NCI-H226 (cell line): Measurements from ENCODE around the gene FAM170B.

Experiments used
- DNase-seq: peaks from one replicate; pipeline ENCODE4 v3.0.0-alpha.2; 2015

The FAM170B gene

DNA sequence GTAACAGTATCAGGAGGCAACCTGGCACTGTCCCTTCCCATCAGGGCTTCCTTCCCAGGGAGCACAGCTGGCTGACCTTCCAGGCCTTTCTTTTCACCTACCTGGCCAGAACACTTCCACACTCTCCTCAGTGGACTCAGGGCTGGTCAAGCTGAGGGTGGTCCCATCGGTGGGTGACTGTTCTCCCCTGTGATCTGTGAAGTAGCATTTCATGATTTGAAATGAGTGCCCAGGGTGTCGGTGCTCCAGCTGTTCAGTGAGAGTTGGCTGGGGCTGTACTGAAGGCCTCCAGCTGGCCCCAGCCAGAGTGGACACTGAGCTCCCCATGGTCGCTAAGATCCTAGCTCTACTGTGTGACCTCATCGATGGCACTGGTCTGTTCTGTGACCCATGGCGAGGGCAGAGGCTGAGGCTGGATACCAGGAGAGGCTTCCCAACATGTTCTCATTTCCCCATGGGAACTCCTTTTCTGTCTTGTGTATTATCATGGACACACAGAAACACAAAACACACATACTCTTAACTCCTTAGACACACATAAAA, at the start of gene FAM170B:
Gene FAM170B (minus strand): TSS at position 316 of the 543 bp plus-strand sequence. CDS start 103 bp downstream, at position 213.
- no peak for DNase-seq

DNA sequence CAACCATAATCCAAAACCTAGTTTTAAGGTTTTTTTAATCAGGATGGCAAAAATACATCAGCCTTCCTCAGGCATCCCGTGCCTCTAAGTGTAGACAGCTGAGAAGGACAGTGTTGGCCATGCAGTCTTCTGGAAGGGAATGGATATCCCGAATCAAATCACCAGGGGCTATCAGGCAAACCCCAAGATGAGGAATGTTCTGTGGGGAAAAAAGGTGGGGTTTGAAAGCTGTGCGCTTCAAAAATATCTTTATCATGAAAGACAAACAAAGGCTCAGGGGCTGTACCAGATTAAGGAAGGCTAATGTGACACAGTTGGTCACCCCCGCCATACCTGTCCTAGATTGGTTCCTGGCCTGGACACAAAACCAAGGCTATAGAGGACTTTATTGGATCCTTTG, 49.0 kb upstream of the FAM170B start:
- DNase-seq = no peak

DNA sequence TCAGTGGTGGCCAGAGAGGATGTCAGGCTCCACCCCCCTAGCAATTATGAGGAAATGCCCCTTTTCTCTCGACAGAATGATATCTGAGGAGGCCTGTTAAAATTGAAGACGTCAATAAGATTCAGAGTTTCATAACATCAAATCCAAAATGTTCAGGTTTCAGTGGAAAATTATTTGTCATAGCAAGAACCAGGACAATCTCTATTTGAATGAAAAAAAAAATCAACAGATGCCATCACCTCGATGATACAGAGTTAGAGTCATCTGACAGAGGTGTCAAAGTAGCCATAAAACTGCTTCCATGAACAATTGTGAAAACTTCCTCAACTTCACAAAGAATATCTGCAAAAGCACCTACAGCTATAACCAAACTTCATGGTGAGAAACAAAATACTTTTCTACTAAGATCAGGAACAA, 46.6 kb upstream of the FAM170B start:
- no peak for DNase-seq

DNA sequence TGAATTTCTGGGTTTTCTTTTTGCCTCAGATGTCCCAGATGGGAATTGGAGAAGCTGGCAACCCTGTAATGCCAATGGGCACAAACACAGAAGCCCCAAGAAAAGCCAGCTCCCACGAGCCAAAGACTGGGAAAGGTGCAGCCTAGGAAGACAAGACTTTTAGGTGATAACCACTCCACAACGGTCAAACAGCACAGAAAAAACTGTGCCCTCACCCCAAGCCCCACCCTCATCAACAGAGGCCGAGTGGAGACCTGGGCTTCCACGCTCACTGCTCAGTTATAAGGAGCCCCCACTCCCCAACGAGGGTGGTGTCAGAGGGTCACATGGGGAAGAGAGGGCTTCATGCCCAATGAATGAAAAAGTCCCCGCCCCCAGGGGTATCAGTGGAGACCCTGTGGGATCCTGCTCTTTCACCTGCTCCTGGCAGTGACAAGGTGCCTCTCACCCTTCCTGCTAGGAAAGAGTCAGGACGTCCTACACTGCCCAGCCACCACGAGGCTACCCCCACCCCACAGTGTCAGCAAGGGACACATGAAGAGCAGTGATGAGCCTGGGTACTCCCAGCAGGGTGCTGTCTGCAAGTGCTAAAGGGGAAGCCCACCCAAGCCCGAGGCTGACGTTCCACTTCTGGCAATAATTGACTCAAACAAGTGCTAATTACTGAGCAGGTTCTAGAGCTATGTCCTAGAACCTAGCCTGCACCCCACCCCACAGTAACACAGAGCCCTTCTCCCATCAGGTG, 46.0 kb upstream of the FAM170B start:
- DNase-seq = no peak

DNA sequence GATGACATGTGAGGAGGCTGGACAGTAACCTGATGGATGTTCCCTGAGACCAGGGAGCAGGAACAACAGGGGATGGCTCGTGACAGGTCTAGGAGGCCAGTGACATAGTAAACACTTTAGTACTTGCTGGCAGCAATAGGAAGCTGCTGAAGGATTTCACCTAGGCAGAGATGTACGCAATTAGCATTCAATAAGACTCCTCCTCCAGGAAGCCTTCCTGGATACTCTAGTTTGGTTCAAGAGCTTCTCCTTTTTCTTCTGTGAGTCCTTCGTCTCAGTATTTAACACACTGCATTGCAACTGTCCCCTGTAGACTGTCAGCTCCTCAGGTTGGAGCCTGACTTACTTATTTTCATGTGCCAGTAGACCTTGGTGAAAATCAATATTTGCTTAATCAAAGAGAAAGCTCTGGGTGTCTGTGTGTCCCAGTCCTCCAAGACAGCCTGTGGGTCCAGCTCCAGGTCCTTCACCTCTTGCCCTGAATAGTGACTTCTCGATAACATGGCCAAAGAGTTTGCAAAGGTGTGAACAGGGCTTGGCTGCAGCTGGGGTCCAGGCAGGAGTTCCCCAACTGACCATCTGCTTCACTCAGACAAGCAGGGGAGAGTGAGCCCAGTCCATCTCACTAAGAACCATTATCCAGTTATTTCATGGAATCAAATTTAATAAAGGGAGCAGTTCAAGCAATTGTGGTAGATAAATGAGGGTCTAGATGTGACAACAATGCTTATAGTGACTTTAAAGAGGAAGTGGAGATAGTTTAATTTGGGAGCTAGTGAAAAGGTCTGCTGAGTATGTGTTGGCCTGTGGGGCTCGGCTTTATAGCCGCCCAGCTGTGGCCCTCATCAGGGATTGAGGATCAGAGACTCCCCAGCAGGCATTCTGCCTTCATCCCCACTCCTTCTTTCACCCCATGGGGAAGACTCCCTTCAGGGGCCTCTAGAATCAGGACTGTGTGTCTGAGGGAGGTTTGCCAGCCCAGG, 45.0 kb upstream of the FAM170B start:
- no peak for DNase-seq

DNA sequence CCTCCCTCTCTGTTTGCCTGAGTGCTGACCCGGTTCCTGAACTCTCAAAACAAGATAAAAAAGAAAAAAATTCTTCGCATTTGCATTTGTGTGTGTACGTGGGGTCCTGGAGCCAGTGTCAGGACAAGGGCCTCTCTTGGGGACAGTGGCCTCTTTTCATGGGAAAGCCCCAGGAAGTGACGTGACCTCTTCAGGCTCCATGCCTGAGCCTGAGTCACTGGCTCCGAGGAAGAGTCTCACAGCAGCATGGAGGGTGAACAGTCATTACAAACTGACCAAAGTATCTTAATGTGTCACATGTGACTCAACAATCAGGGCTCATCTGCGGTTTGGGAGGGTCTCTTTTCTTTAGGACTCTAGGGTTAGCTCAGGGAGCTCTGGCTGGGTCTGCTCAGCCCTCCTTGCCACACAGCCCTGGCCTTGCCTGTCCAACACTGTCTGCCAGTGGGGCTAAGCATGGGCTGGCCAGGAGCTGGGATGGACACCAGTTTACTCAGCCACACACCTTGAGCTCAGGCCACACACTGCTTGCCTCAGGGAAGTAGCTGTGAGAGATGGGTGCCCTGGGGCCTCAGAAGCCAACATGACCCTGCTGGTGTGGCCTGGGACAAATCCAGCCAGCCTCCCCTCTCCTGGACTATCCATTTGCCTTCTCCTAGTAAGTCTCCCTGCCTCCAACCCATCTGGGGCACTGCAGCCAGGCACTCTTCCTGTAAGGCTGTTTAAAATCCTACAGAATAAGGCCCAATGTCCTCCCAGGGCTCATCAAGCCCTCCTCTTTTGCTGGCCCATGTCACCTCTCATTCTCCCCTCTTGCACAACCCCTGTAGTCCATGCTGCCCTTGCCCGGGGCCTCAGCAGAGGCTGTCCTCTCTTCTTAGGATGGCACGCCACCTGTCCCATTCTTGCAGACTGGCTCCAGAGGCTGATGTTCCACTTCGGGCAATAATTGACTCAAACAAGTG, 43.9 kb upstream of the FAM170B start:
- peak; percentile 22 for DNase-seq

DNA sequence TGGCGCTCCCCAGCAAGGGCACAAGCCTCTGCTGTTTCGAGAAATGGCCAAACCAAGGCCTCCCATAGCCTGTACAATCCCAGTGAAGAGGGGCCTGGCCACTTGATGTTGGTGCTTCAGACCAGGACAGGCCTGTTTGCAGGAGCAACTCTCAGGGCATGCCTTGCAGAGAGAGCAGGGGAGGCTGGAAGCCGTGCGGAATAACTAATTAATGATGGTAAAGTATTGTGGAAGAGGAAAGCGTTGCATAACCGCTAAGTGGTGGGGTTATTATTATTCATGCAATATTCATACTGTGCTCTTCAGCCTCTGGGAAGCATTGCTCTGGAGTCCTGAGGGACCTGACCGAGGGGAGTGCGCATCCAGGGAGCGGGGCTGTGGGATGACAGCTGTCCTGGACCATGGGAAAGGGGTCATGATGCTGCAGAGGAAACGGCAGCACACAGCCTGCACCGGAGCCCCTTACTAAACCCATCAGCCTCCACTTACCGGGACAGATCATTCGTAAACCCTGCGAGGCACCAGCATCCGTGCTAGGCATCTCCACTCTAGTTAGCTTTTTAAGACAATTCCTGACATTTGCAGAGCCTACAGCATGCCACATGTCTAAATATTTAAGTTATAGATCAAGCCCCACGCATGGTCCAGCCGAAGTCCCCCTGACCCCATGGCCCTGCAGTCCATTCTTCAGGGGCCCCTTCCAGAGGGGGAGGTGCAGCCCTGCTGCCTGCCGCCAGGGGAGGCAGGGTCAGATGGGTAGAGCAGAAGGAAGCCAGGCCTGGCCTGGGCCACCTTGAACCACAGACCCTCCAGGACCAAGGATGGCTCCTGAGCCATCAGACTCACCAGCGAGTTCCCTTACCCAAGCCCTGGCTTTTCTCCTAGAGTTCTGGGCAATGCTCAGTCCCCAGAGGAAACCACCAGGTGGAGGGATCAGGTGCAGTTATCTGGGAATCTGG, 42.8 kb upstream of the FAM170B start:
- no peak for DNase-seq

DNA sequence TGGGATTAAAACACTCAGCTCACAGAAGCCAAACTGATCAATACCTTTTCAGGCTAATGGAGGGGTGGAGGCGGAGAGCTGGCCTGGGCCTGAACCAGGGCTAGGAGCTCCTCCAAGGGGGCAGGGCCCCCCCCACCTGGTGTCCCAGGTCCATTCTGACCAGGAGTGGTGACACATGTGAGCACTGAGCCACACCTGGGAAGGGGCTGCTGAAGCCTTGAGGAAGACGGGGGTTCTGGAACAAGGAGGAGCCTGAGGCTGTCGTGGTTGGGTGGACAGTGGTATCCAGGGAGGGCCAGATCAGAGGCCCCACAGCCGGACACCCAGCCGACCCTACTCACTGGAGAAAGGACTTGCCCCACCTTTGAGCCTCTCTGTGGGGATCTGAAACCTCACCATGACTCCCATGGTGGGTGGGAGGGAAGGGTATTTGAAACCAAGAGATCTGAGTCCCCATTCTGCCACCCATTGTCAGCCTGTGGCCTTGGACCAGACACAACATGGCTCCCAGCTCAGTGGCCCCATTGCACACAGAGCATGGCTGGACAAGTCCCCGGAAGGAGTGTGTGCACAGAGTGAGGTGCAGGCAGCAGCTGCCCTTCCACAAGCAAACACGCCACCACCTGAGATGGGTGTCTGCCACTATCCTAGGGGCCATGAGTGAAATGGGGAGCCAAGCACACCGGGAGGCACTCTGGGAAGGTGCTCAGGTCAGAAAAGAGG, 41.9 kb upstream of the FAM170B start:
- DNase-seq = no peak

DNA sequence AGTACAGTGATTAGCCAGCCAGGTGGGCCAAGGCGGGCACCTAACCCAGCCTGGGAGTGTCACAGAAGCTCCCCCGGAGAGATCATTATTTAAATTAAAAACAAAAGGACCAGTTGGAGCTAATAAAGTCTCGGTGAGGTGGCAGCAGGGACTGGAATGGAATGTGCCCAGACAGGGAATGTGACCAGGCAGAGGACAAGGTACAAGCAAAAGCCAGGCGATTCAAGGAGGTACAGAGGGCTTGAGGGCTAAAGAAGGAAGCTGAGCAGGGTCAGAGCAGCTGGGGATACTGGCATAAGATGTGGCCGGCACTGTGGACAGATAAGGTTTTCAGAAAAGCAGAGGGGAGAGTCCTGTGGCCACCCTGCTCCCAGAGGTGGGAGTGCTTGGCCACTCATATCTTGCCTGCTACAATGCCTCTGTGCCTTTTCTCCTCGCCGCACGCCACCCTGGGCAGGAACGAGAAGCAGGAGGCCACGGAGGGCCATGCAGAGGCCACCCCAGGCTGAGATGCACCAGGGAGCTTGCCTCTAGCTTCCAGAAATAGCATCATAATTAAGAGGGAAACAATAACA, 41.2 kb upstream of the FAM170B start:
- no peak for DNase-seq

DNA sequence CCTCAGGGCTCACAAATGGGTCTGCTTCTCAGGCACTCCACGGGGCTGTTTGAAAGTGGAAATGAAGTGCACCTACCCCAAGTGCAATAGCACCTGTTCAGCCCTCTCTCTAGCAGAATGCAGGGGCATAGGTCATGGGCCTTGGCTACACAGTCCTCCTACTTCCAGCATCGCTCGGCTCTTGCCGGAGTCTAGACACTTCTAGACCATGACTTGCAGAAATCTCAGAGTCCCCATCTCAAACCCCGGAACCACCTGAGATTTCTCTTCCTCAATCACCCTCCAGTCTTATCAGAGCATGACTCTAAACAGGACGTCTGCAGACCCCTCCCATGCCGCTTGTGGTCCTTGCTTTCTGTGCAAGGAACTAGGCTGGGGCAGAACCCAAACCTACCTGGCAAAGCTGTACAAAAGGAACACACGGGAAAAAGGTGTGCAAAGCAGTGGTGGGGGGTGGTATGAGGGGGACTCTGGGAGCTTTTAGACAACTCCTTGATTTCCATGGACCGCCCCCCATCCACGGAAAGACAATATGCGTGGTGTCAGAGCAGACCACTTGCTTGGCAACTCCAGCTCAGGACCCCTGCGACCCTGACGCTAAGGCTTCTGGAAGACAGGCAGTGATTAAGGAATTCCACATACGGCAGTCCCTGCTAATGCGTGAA, 40.6 kb upstream of the FAM170B start:
- DNase-seq = no peak

DNA sequence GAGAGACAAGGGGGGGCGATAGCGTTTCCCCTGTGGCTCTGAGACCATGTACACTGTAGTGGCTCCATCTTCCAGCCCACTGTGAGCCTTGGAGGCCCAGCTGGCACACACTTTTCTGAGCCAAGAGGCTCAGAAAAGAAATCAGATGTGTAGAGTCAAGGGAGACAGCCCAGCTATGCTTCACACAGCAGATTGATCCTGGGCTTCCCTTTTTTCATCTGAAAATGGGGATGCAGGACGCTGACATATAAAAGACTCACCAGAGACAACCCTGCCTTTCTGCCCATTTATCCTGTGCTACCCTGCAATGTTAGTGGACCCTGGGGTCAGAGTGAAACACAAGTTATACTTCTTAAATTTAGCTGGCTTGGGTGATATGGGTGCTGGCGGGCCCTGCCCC, 40.0 kb upstream of the FAM170B start:
- DNase-seq = no peak

DNA sequence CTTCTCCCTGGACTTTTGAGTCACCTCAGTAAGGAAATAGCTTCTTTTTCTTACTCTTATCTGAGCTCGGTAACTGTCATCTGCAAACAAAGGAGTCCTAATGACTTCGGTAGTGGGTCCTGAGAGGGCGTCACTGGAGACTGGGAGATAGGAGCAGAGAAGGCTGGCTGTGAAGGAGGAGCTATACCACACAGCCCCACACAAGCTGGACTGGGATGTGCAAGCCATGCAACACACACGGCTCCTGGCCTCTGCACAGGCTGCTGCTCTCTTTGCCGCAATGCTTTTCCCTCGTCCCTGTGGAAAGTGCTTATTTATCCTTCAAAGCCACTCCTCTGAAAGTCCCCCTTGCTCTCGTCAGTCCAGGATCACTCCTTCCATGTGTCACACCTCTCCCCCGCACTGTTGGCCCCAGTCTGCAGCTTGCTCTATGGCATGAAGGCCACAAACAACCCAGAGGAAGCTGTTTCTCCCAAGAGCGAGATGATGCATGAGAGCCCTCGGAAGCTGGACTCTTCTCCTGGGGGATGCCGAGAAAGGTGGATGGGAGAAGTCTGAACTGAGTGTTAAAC, 39.5 kb upstream of the FAM170B start:
- DNase-seq = no peak

DNA sequence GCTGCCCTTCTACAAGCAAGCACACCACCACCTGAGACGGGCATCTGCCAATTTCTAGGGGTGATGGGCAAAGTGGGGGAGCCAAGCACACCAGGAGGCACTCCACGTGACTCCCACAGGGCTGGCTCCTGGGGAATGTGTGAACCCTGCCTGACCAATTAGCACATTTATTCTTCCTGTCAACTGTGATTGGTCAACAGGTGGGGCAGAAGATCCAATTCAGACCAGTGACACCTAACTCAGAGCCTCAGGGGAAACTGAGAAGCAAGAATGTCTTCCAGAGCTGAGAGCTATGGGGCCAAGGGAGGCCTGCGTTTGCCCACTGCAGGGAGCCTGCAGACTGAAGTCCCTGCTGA, 38.9 kb upstream of the FAM170B start:
- DNase-seq = no peak

DNA sequence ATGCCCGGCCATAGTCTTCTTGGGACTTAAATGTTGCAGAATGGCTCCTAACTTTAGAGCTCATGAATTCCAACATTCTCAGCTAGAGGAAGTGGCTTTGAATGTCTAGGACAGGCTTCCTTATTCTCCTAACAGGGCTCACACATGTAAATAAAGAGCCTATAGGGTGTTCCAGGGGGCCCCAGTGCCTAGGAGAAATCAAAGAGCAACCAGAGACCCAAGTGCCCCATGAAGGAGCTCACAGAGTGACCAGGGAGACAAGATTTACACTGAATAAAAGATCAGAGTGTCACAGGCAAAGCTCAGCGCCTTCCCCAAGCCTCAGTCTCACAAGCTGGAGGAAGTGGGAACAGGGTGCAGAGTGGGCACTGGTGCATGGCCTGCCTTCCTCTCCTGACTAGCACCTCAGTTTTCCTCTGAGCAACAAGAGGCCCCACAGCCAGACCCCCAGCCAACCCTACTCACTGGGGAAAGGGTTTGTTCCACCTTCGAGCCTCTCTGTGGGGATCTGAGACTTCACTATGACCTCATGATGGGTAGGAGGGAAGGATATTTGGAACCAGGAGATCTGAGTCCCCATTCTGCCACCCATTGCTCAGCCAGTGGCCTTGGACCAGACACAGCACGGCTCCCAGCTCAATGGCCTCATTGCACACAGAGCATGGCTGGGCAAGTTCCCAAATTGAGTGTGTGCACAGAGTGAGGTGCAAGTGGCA, 38.4 kb upstream of the FAM170B start:
- DNase-seq = no peak

DNA sequence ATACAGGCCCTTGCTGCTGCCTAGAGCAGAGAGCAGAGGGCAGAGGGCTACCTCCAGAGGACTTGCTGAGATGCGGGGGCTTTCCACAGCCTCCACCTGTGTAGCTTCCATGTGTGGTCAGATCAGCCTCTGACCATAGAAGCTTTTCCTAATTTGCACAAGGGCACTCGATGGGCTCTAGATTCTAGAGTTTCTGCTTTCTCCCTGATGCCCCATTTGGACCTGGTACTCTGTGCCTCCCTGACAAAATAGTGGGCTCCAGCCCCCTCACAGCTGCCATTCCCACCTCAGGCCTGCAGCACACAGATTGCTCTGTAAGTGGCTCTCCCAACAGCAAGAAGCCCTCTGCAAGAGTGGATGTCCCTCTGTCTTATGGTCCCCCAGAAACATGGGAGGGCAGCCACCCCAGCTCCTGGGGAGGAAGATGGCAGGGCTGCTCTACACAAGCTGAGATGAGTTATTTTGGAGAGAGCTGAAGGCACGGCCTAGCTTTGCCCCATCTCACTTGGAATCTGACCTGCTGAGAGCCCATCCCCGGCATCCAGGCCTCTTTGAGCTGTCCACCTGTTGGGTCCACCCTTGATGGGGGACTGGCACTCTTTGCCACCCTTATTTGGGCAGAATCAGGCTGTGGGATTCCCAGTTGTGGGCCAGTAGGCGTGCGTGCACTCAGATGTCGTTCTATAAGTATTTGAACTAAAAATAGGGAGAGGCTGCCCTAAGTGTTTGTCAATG, 37.7 kb upstream of the FAM170B start:
- DNase-seq = no peak

DNA sequence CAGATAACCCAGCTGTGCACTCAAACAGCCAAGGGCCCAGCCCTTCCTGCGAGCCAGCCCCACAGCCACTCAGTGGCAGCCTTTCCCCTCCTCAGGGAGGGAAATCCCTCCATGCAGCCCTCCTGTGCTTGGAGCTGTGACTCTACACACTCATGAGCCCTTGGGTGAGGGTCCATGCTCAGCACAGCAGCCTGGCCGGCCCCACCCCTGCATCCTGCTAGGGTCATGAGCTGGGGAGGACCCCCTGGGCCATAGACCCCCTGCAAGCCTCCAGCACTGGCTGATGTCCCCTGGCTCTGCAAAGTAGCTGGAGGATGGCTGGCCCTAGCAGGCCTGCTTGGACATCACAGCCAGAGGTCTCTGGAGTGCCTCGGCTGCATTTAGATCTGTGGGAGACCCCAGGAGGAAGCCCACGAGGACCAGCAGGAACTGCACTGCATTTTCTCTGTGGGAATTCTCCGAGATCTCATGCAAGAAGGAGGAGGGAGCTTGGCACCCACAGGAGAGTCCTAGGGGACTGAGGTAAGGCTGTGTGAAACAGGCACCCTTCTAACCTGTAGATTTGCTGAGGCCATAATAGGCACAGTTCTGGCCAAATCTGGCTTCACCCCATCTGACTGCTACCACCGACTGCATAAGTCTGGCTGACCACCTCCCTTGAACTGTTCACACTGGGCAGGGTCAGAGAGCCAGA, 37.0 kb upstream of the FAM170B start:
- DNase-seq = no peak

DNA sequence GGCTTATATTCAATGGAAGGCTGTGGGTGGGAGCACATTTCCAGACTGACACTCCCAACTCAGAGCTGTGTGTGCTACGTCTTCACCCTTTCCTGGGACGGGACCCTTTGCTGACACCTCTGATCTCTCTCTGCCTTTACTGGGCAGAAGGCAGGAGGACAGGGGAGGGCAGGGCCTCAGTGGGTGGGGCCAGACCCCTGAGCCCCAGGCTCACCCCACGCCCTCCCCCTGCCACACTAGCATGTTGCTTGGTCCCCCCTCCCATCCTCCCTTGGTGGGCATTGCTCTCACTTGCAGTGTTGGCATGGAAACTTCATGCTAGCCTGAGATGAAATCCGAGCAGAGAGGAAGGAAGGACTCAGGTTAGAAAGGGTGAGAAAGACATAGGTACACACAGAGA, 36.0 kb upstream of the FAM170B start:
- DNase-seq = no peak
